HAP-1 (cell line): ENCODE measurements around the gene TOMM20.

Source experiments
- DNase-seq, 2 experiments: peaks; one replicate each; pipeline ENCODE4 v3.0.0-alpha.2; 2016 to 2020; ENCODE audit warnings: low spot score in 2 of 2
- H3K27me3 ChIP-seq: fragments of 250-450 bp; sonication (Bioruptor Pico); 2 replicates; pipeline ENCODE4 v1.5.1; 2020; ENCODE audit warnings: low read depth, mild to moderate bottlenecking, moderate library complexity
- H3K36me3 ChIP-seq: fragments of 250-450 bp; sonication (Bioruptor Pico); replicated peaks from 2 replicates; pipeline ENCODE4 v1.5.1; 2020; ENCODE audit warnings: mild to moderate bottlenecking
- H3K4me1 ChIP-seq: fragments of 250-450 bp; sonication (Bioruptor Pico); 2 replicates; pipeline ENCODE4 v1.5.1; 2020; ENCODE audit warnings: mild to moderate bottlenecking
- H3K4me3 ChIP-seq: fragments of 250-450 bp; sonication (Bioruptor Pico); 2 replicates; pipeline ENCODE4 v1.5.1; 2020; ENCODE audit warnings: mild to moderate bottlenecking, moderate library complexity
- H3K9me3 ChIP-seq: fragments of 250-450 bp; sonication (Bioruptor Pico); 2 replicates; pipeline ENCODE4 v1.5.1; 2020; ENCODE audit warnings: mild to moderate bottlenecking, moderate library complexity
- in situ Hi-C: fragments of 300-500 bp; cut with MboI; formaldehyde crosslinking; loops from 3 replicates; pipeline ENCODE4 v1.14.3; 2020; ENCODE audit warnings: low sequenced_read_pairs, inconsistent platforms, mixed read lengths

Gene TOMM20

GRCh38 chr1:235069577-235070563 lies 58.8 kb downstream of the TOMM20 start:
- no peak for DNase-seq
- Histone ChIP-seq H3K4me1 (peaks cover 4% of the 10 kb centered on the region; the same call in 1 of the 2 replicates), H3K9me3 (no peaks in the 10 kb centered on the region), H3K4me3 (no peak overlapping the region), H3K27me3 (no peaks in the 10 kb centered on the region), H3K36me3 (no peaks in the 10 kb centered on the region)
- in situ Hi-C loops, result no loop called here

- no peaks in the 10 kb centered on the region for H3K27me3 ChIP-seq
- no peaks in the 10 kb centered on the region for H3K9me3 ChIP-seq
- no peak for DNase-seq
- no peak overlapping the region for H3K4me3 ChIP-seq
- no peaks in the 10 kb centered on the region for H3K36me3 ChIP-seq
- in situ Hi-C loops, result no loop called here
- 0 out of 2 replicates have a peak, but pooled peaks cover 4% of the 10 kb centered on the region for H3K4me1 ChIP-seq
Observed at GRCh38 chr1:235069176-235069575, 59.5 kb downstream of the TOMM20 start.

GRCh38 chr1:235068158-235069121 lies 60.2 kb downstream of the TOMM20 start:
- H3K36me3 ChIP-seq, result no peaks in the 10 kb centered on the region
- H3K4me1 ChIP-seq, result 0 out of 2 replicates have a peak, but pooled peaks cover 4% of the 10 kb centered on the region
- no peaks in the 10 kb centered on the region for H3K27me3 ChIP-seq
- DNase-seq, result no peak
- in situ Hi-C loops, result no loop called here
- H3K4me3 ChIP-seq, result no peak overlapping the region
- no peaks in the 10 kb centered on the region for H3K9me3 ChIP-seq

GRCh38 chr1:235067396-235068157 lies 61.1 kb downstream of the TOMM20 start:
- Histone ChIP-seq H3K27me3 (no peaks in the 10 kb centered on the region), H3K36me3 (no peaks in the 10 kb centered on the region), H3K4me3 (no peak overlapping the region), H3K9me3 (no peaks in the 10 kb centered on the region), H3K4me1 (0 out of 2 replicates have a peak, but pooled peaks cover 4% of the 10 kb centered on the region)
- in situ Hi-C loops, result no loop called here
- DNase-seq, result peak in 1 of 2 experiments; percentile 33

GRCh38 chr1:235063068-235063765 lies 65.4 kb downstream of the TOMM20 start:
- H3K9me3 ChIP-seq, result no peaks in the 10 kb centered on the region
- peaks cover 22% of the 10 kb centered on the region for H3K4me1 ChIP-seq
- H3K4me3 ChIP-seq, result no peak overlapping the region
- H3K27me3 ChIP-seq, result no peaks in the 10 kb centered on the region
- in situ Hi-C loops, result no loop called here
- H3K36me3 ChIP-seq, result no peaks in the 10 kb centered on the region
- no peak for DNase-seq

- Histone ChIP-seq H3K4me1 (peaks cover 17% of the 10 kb centered on the region), H3K27me3 (no peaks in the 10 kb centered on the region), H3K36me3 (no peaks in the 10 kb centered on the region), H3K9me3 (no peaks in the 10 kb centered on the region), H3K4me3 (no peak overlapping the region)
- peak; percentile 65 to 86 for DNase-seq
- in situ Hi-C loops, result no loop called here
Observed at GRCh38 chr1:235060607-235061470, 67.8 kb downstream of the TOMM20 start.
